Measurements from ENCODE around the gene CACNB4. TPM values are rescaled to one million over a fixed set of nuclear protein-coding genes. Genes with fewer than 3 reads are reported as not detected.

The CACNB4 gene
- total and polyA plus RNA-seq, 2 of the 4 experiments (the other 2 are of a cell fraction): 0.12 to 0.36 TPM

GRCh38 chr2:151945186-151945585, 153.7 kb downstream of the CACNB4 start:
- CTCF ChIA-PET: no interaction called here

More at GRCh38 chr2:151945186-151945585, 153.7 kb downstream of the CACNB4 start:
- ATAC-seq (ENCODE audit: low read depth) (no peak), DNase-seq (no peak)
- H4K8ac ChIP-seq (ENCODE audit: low read depth in 2 of 2, low read length in 2 of 2): no peak overlapping the region
- WGBS, 2 experiments (ENCODE audit: extremely low coverage in 2 of 2, insufficient read length in 1 of 2): no CpG with 5 or more reads among the region's 2 CpGs
- no peak overlapping the region for H3K23ac ChIP-seq (ENCODE audit: low read depth, low read length)
- intact Hi-C loops (cut with micrococcal nuclease): no loop called here
- no peak overlapping the region for H2BK20ac ChIP-seq (ENCODE audit: low read depth, low read length)
- no peak overlapping the region for H3K4me2 ChIP-seq (ENCODE audit: low read depth, low read length)
- H3K14ac ChIP-seq (replicated peaks; ENCODE audit: low read depth, low read length): no peak overlapping the region
- H2AK9ac ChIP-seq (replicated peaks; ENCODE audit: low read depth, low read length, poor library complexity): no peak overlapping the region
- H3K79me1 ChIP-seq (ENCODE audit: low read depth in 1 of 2, low read length in 2 of 2): no peaks in the 10 kb centered on the region
- TF ChIP-seq POLR2A (IDR thresholded peaks at IDR 0.05; ENCODE audit: low read depth, low read length): no peak
- TF ChIP-seq RFX5 (IDR thresholded peaks at IDR 0.05; ENCODE audit: low read depth, low read length): no peak
- H3K4me3 ChIP-seq (ENCODE audit: insufficient read depth, low read depth, low read length): no peak overlapping the region
- in situ Hi-C loops (cut with MboI; ENCODE audit: low sequenced_read_pairs): no loop called here
- no peak overlapping the region for H2AK5ac ChIP-seq (ENCODE audit: low read depth, low read length)
- H2BK5ac ChIP-seq (ENCODE audit: low read depth, low read length, poor library complexity, severe bottlenecking): no peak overlapping the region
- no peaks in the 10 kb centered on the region for H3K4me1 ChIP-seq (ENCODE audit: control insufficient read depth, insufficient read depth, low read length)
- no peaks in the 10 kb centered on the region for H3K36me3 ChIP-seq (ENCODE audit: control insufficient read depth, insufficient read depth, low read length)
- POLR2A ChIA-PET (ENCODE audit: unreplicated experiment): no interaction called here
- BruUV-seq (replicated peaks): no TSS peak
- H2BK15ac ChIP-seq (ENCODE audit: low read depth, low read length): no peak overlapping the region
- H4K5ac ChIP-seq (ENCODE audit: low read depth, low read length): no peak overlapping the region
- H3K9me1 ChIP-seq (ENCODE audit: insufficient read depth, low read length): no peaks in the 10 kb centered on the region
- no peak overlapping the region for H3K4ac ChIP-seq (ENCODE audit: low read depth, low read length)
- dilution Hi-C loops (cut with HindIII; ENCODE audit: low sequenced_read_pairs, unreplicated experiment): no loop called here
- no peak overlapping the region for H3K18ac ChIP-seq (ENCODE audit: low read depth, low read length)
- no peak overlapping the region for H2AFZ ChIP-seq (replicated peaks; ENCODE audit: low read length, poor library complexity)
- H3K9ac ChIP-seq (ENCODE audit: low read depth, low read length): no peak overlapping the region
- H3K56ac ChIP-seq (ENCODE audit: extremely low read depth, insufficient read depth, low read length): no peak overlapping the region
- no peaks in the 10 kb centered on the region for H4K20me1 ChIP-seq (ENCODE audit: insufficient read depth, low read length)
- no peaks in the 10 kb centered on the region for H3K9me3 ChIP-seq (ENCODE audit: control insufficient read depth, insufficient read depth, low read length)
- H3K27me3 ChIP-seq (ENCODE audit: control insufficient read depth, insufficient read depth, low read length): no peaks in the 10 kb centered on the region
- H3K27ac ChIP-seq (ENCODE audit: insufficient read depth, low read length): no peak overlapping the region
- H4K91ac ChIP-seq (ENCODE audit: insufficient read depth, low read depth, low read length): no peak overlapping the region
- H2BK120ac ChIP-seq (ENCODE audit: low read depth, low read length): no peak overlapping the region
